ENCODE measurements around the gene PTK7.
A peak's percentile ranks its signal among the peaks of the same experiment; 100 is the strongest.

Gene PTK7

GRCh38 chr6:43183441-43183840, 107.3 kb downstream of the PTK7 start:
- no peak for DNase-seq

DNA sequence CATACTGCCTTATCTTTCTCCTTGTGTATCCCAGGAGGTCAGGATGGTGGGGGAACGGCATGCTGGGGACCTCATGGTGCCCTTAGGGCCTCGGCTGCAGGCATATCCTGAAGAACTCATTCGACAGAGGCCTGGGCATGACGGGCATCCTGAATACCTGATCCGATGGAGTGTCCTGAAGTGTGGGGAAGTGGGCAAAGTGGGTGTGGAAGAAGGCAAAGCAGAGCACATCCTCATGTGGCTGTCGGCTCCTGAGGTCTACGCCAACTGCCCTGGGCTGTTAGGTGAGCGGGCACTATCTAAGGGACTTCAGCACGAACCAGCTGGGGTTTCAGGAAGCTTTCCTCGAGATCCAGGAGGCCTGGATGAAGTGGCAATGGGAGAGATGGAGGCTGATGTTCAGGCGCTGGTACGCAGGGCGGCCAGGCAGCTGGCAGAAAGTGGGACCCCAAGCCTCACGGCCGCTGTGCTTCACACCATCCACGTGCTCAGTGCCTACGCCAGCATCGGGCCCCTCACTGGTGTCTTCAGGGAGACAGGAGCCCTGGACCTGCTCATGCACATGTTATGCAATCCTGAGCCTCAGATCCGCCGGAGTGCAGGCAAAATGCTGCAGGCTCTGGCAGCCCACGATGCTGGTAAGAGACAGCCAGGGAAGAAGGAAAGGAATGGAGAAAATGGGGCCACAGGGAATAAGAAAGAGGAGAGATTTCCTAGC, 108.3 kb downstream of the PTK7 start:
- no peaks in the 10 kb centered on the region for H3K27me3 Mint-ChIP-seq
- no peaks in the 10 kb centered on the region for H3K9me3 Mint-ChIP-seq
- peak overlapping the region in 1 of 2 donors; percentile 20 for H3K27ac Mint-ChIP-seq
- H3K4me3 Mint-ChIP-seq: peak overlapping the region; percentile 38 to 46
- no peak for ATAC-seq
- H3K4me1 Mint-ChIP-seq: peaks cover 51% of the 10 kb centered on the region
- no peak for DNase-seq

More at GRCh38 chr6:43183441-43183840, 107.3 kb downstream of the PTK7 start:
- no peak for ATAC-seq
- no peaks in the 10 kb centered on the region for H3K27me3 Mint-ChIP-seq
- peak overlapping the region; percentile 13 to 38 for H3K27ac Mint-ChIP-seq
- peaks cover 51% of the 10 kb centered on the region for H3K4me1 Mint-ChIP-seq
- no peaks in the 10 kb centered on the region for H3K9me3 Mint-ChIP-seq
- H3K4me3 Mint-ChIP-seq: peak overlapping the region; percentile 94

DNA sequence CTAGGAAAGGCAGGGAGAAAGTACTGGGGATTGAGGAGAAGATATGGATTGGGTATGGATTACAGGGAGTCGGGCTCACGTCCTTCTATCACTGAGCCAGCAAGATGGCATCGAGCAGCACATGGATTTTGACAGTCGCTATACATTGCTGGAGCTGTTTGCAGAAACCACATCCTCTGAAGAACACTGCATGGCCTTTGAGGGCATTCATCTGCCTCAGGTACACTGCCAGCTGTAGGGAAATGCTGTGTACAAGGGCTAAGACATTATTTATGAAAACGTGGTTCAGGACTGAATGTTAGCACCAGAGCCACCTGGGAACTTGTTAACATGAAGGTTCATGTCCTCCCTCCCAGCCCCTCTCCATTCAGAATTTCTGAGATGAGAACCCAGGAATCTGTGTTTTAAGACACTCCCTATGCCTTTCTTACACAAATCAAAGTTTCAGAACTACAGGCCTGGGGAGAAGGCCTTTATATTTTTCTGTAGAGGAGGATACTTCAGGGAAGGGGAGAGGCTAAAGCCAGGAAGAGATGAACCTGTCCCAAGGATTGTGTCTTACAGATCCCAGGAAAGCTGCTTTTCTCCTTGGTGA, 109.4 kb downstream of the PTK7 start:
- Mint-ChIP-seq H3K27ac (peak overlapping the region in 1 of 2 donors; percentile 32), H3K27me3 (no peaks in the 10 kb centered on the region), H3K4me3 (peak overlapping the region; percentile 7 to 42), H3K4me1 (peaks cover 56% of the 10 kb centered on the region), H3K9me3 (no peaks in the 10 kb centered on the region)
- DNase-seq (no peak), ATAC-seq (peak; percentile 38)

DNA sequence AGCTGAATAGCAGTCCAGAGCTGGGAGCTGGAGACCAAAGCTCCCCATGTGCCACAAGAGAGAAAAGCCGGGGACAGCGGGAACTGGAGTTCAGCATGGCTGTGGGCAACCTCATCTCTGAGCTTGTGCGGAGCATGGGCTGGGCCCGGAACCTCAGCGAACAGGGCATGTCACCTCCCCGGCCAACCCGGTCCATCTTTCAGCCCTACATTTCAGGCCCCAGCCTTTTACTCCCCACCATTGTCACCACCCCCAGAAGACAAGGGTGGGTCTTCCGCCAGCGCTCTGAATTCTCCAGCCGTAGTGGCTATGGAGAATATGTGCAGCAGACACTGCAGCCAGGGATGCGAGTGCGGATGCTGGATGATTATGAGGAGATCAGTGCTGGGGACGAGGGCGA, 109.9 kb downstream of the PTK7 start:
- ATAC-seq (no peak), DNase-seq (no peak)
- H3K4me3 Mint-ChIP-seq: no peak overlapping the region
- H3K27me3 Mint-ChIP-seq: no peaks in the 10 kb centered on the region
- peaks cover 53% of the 10 kb centered on the region for H3K4me1 Mint-ChIP-seq
- H3K27ac Mint-ChIP-seq: peak overlapping the region in 1 of 2 donors; percentile 71
- H3K9me3 Mint-ChIP-seq: no peaks in the 10 kb centered on the region

DNA sequence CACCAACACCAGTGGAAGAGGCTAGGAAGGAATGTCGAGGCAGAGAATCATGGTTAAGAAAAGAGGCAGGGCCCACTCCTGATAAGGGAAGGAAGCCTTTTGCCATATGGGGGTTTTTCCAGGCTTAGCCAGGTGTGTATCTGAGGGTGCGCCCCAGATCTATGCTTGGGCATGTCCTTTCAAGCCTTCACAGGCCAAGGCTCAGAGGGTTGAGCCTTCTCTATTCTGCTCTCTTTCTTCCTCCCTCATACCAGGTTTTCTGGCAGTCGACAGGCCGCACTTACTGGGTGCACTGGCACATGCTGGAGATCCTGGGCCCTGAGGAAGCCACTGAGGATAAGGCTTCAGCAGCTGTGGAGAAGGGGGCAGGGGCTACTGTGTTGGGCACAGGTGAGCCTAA, 110.6 kb downstream of the PTK7 start:
- DNase-seq (no peak), ATAC-seq (no peak)
- no peak overlapping the region for H3K4me3 Mint-ChIP-seq
- H3K4me1 Mint-ChIP-seq: peaks cover 46% of the 10 kb centered on the region
- peak overlapping the region; percentile 22 to 71 for H3K27ac Mint-ChIP-seq
- no peaks in the 10 kb centered on the region for H3K27me3 Mint-ChIP-seq
- H3K9me3 Mint-ChIP-seq: no peaks in the 10 kb centered on the region

DNA sequence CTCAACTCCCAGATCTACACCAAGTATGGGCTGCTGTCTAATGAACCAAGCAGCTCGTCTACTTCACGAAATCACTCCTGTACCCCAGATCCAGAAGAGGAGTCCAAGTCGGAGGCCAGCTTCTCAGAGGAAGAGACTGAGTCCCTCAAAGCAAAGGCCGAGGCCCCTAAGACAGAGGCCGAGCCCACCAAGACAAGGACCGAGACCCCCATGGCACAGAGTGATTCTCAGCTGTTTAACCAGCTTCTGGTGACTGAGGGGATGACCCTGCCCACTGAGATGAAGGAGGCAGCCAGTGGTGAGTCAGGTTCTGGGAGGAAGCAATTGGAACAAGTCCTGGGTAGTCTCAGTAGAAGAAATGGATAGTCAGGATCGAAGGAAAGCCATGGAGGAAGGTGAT, 111.7 kb downstream of the PTK7 start:
- Mint-ChIP-seq H3K9me3 (no peaks in the 10 kb centered on the region), H3K4me3 (no peak overlapping the region), H3K27ac (no peak overlapping the region), H3K4me1 (peaks cover 43% of the 10 kb centered on the region), H3K27me3 (no peaks in the 10 kb centered on the region)
- no peak for ATAC-seq
- DNase-seq: no peak

DNA sequence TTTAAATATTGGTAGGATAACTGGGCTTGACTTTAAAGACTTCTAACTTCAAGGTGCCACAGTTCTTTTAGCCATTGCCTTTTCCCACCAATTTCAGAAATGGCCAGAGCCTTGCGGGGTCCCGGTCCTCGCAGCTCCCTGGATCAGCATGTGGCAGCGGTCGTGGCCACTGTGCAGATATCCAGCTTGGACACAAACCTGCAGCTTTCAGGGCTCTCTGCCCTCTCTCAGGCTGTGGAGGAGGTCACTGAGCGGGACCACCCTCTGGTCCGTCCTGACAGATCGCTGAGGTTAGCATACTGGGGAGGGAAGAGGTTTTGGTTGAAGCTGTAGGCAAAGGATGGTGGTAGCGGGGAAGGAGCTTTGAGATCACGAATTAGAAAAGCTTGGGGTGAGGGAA, 112.3 kb downstream of the PTK7 start:
- Mint-ChIP-seq H3K4me3 (no peak overlapping the region), H3K9me3 (no peaks in the 10 kb centered on the region), H3K27me3 (no peaks in the 10 kb centered on the region), H3K4me1 (peaks cover 36% of the 10 kb centered on the region), H3K27ac (no peak overlapping the region)
- DNase-seq (no peak), ATAC-seq (no peak)

DNA sequence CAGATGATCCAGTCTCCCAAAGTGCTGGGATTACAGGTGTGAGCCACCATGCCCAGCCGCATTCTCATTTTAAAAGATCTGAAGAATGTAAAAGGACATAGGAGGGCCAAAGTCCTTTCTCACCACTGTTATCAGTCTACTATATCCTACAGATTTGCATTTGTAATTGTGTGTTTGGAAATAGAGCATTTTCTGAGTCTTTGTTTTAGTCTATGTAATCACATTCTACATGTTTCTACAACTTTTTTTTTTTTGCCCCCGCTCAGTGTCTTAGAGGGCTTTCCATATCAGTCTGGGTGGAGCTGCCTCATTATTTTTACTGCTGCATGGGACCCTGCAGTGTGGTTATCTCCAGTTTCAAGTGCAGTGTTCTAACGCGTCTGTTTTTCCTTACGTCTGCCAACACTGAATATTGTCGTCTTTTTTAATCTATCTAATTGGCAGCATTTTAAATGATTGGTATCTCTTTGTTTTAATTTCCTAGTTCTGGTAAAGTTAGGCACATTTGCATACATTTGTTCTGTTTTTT, 113.7 kb downstream of the PTK7 start:
- no peak overlapping the region for H3K4me3 Mint-ChIP-seq

GRCh38 chr6:43192911-43193310, 116.8 kb downstream of the PTK7 start:
- peak overlapping the region in 1 of 2 donors; percentile 30 for H3K27ac Mint-ChIP-seq
- ATAC-seq (no peak), DNase-seq (no peak)
- no peaks in the 10 kb centered on the region for H3K9me3 Mint-ChIP-seq
- peaks cover 5% of the 10 kb centered on the region for H3K4me1 Mint-ChIP-seq
- no peak overlapping the region for H3K4me3 Mint-ChIP-seq
- no peaks in the 10 kb centered on the region for H3K27me3 Mint-ChIP-seq

More for the DNA sequence above, 113.7 kb downstream of the PTK7 start:
- no peak overlapping the region for H3K27ac Mint-ChIP-seq
- H3K9me3 Mint-ChIP-seq: no peaks in the 10 kb centered on the region
- DNase-seq (no peak), ATAC-seq (no peak)
- peaks cover 22% of the 10 kb centered on the region for H3K4me1 Mint-ChIP-seq
- no peaks in the 10 kb centered on the region for H3K27me3 Mint-ChIP-seq

DNA sequence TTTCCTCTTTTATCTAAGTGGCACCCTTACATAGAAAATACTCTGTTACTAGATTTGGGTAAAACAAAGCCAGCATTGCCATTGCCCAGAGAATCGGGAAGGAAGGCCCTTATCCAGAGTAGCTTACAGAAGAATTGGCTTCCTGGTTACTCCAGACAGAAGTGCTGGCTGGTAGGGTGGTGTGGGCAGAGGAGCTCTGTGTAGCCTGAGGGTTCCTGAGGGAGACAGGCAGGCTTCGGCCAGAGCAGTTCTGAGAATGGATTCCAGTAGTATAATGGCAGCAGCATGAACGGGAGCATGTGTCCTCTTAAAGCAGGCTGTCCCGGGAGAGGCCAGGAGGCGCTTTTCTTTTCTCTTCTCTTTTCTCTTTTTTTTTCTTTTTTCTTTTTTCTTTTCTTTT, 117.8 kb downstream of the PTK7 start:
- Mint-ChIP-seq H3K4me1 (peaks cover 5% of the 10 kb centered on the region), H3K4me3 (no peak overlapping the region), H3K9me3 (no peaks in the 10 kb centered on the region), H3K27me3 (no peaks in the 10 kb centered on the region), H3K27ac (no peak overlapping the region)
- DNase-seq (no peak), ATAC-seq (no peak)

DNA sequence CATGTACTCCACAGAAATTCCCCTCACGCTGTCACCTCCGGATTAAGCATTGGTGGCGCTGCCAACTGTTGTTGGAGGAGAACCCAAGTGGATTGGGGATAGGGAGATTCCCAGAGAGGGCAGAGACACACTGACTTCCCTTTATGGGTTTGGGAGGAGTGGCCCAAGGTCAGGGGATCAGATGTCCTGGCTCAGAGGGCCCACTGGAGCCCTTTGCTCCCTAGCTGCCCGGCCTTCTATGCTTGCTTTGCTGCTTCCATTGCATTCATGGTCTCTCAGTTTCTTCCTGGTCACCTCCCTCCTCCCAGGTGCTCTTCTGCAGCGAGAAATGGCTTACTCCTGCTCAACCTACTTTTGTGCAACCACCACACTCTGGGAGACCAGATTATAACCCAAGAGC, 120.2 kb downstream of the PTK7 start:
- no peaks in the 10 kb centered on the region for H3K4me1 Mint-ChIP-seq
- H3K9me3 Mint-ChIP-seq: no peaks in the 10 kb centered on the region
- H3K27ac Mint-ChIP-seq: peak overlapping the region in 1 of 2 donors; percentile 77
- H3K27me3 Mint-ChIP-seq: no peaks in the 10 kb centered on the region
- no peak overlapping the region for H3K4me3 Mint-ChIP-seq
- ATAC-seq (no peak), DNase-seq (no peak)

DNA sequence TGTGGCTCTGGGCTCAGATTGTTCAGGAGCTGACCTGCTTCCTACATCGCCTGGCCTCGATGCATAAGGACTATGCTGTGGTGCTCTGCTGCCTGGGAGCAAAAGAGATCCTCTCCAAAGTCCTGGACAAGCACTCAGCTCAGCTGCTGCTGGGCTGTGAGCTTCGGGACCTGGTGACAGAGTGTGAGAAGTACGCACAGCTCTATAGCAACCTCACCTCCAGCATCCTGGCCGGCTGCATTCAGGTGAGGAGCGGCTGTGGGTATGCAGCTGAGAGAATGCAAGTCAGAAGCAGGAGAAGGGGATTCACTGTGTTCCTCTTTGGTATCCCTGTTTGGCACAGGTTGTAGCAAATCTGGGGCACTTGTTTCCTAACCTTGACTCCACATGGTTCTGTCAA, 123.8 kb downstream of the PTK7 start:
- Mint-ChIP-seq H3K4me1 (no peaks in the 10 kb centered on the region), H3K9me3 (no peaks in the 10 kb centered on the region), H3K4me3 (no peak overlapping the region), H3K27me3 (no peaks in the 10 kb centered on the region), H3K27ac (no peak overlapping the region)
- no peak for ATAC-seq
- no peak for DNase-seq

GRCh38 chr6:43200541-43200940, 124.4 kb downstream of the PTK7 start:
- no peak overlapping the region for H3K27ac Mint-ChIP-seq
- DNase-seq (no peak), ATAC-seq (no peak)
- no peak overlapping the region for H3K4me3 Mint-ChIP-seq
- no peaks in the 10 kb centered on the region for H3K27me3 Mint-ChIP-seq
- no peaks in the 10 kb centered on the region for H3K4me1 Mint-ChIP-seq
- no peaks in the 10 kb centered on the region for H3K9me3 Mint-ChIP-seq

DNA sequence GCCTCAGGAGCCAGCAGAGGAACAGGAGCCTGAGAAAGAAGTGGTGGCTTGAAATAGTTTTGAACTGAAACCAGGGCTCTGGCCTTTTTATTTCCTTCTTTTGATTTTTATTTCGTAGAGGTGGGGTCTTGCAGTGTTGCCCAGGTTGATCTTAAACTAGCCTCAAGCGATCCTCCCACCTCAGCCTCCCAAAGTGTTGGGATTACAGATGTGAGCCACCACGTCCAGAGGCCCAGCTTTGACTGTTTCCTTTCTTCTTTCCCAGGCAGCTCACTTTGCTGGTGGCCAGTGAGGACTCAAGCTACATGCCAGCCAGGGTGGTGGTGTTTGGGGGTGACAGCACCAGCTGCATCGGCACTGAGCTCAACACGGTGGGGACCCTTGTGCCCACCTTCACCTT, 126.3 kb downstream of the PTK7 start:
- DNase-seq (no peak), ATAC-seq (no peak)
- Mint-ChIP-seq H3K4me1 (no peaks in the 10 kb centered on the region), H3K27ac (no peak overlapping the region), H3K9me3 (no peaks in the 10 kb centered on the region), H3K4me3 (no peak overlapping the region), H3K27me3 (no peaks in the 10 kb centered on the region)

- H3K9me3 Mint-ChIP-seq: no peaks in the 10 kb centered on the region
- ATAC-seq (no peak), DNase-seq (no peak)
- peak overlapping the region; percentile 28 to 81 for H3K27ac Mint-ChIP-seq
- H3K4me1 Mint-ChIP-seq: no peaks in the 10 kb centered on the region
- no peaks in the 10 kb centered on the region for H3K27me3 Mint-ChIP-seq
- no peak overlapping the region for H3K4me3 Mint-ChIP-seq
Observed at GRCh38 chr6:43203029-43203717, 127.1 kb downstream of the PTK7 start.

GRCh38 chr6:43203718-43204095, 127.6 kb downstream of the PTK7 start:
- H3K9me3 Mint-ChIP-seq: no peaks in the 10 kb centered on the region
- H3K27me3 Mint-ChIP-seq: no peaks in the 10 kb centered on the region
- no peak for DNase-seq
- no peak overlapping the region for H3K27ac Mint-ChIP-seq
- no peak overlapping the region for H3K4me3 Mint-ChIP-seq
- no peaks in the 10 kb centered on the region for H3K4me1 Mint-ChIP-seq
- ATAC-seq: no peak
